ENCODE data around the gene SBNO2. TPM values are rescaled to one million over a fixed set of nuclear protein-coding genes. Genes with fewer than 3 reads are reported as not detected.
A peak's percentile ranks its signal among the peaks of the same experiment; 100 is the strongest.

Gene SBNO2
- total RNA-seq, 2 donors from 2014 or later, result 58.6 to 71.9 TPM

- intact Hi-C loops (cut with DNase I, micrococcal nuclease), result no loop called here
Measured at GRCh38 chr19:1089126-1089771, 84.8 kb downstream of the SBNO2 start.

DNA sequence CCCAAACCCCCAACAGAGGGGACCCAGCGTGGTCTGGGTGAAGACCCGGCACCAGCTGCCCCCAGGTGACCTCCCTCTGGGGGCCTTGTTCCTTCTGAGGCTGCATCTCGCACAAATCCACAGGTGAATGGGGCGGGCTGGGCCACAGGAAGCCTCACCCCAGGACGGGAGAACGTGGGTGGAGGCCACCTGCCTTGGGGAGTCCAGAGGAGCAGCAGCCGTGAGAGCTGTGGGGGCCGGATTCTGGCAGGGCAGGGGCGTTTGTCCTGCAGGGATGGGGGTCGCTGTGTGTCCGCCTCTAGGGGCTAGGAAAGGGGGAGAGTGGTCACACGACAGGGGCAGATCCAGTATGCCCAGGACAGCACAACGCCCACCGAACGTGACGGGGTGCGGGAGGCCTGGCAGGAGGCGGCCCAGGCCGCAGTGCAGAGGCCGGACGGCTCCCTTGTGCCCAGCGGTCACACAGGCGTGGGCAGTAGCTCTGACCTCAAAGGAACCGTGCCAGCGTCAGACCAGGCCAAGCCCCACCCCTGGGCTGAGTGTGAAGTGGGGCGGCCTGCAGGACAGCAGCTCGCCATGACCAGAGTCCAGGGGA lies 85.6 kb downstream of the SBNO2 start:
- intact Hi-C loops (cut with DNase I, micrococcal nuclease), result no loop called here
- ATAC-seq (peak; percentile 8), DNase-seq (no peak)

More at GRCh38 chr19:1089126-1089771, 84.8 kb downstream of the SBNO2 start:
- ATAC-seq, result no peak
- DNase-seq, result no peak

DNA sequence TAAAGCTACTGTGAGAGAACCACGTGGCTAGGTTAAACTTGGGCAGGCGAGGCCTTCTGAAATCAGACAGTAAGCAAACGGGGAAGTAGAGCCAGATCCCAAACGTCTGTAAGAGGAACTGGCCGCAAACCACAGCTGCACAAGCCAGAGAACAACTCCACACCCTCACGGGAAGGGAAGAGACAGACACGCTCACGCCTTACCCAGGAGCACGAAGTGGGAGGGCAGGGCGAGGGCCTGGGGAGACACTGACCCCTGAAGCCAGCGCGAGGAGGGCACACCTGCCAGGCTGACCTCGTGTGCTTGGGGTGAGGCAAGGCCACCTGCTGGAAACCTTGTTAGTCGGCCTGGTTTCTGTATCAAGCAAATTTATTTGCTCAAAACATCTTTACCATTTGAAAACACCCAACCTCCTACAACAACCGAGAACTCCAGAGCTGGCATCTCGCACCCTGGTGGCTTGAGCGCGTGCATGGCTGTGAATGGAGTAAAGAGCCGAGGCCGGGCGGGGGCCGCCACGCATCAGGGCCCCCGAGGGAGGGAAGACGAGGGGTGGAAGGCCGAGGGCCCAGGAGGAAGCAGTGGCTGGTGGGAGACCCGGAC lies 86.2 kb downstream of the SBNO2 start:
- intact Hi-C loops (cut with DNase I, micrococcal nuclease), result no loop called here
- DNase-seq (no peak), ATAC-seq (peak; percentile 20)

- intact Hi-C loops (cut with DNase I, micrococcal nuclease), result no loop called here
- ATAC-seq (no peak), DNase-seq (no peak)
Measured at GRCh38 chr19:1086613-1087012, 87.5 kb downstream of the SBNO2 start.

DNA sequence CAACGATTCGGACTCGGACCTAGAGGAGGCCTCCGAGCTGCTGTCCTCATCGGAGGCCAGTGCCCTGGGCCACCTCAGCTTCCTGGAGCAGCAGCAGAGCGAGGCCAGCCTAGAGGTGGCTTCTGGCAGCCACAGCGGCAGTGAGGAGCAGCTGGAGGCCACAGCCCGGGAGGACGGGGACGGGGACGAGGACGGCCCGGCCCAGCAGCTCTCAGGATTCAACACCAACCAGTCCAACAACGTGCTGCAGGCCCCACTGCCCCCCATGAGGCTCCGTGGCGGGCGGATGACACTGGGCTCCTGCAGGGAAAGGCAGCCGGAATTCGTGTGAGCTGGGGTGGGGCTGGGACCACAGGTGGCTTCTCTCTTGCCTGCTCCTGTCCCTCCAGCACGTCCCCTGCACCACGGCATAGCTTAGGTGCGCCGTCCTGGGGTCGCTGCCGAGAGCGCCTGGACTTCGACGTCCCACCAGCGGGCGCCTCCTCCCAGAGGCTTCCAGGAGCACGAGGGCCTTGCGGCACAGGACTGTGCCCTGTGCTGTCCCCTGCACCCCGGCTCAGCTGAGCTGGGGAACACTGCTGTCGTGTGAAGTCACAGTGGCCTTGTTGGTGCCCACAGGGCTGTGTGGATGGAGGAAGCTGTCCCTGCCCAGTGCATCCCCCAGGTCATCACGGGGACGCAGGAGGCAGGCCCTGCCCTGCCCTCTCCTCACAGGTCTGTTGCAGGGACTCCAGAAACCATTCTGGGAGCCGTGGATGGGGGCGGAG lies 88.2 kb downstream of the SBNO2 start:
- DNase-seq (no peak), ATAC-seq (no peak)
- intact Hi-C loops (cut with DNase I, micrococcal nuclease), result no loop called here

GRCh38 chr19:1085053-1085658 lies 88.9 kb downstream of the SBNO2 start:
- intact Hi-C loops (cut with DNase I, micrococcal nuclease), result no loop called here
- DNase-seq (no peak), ATAC-seq (no peak)

DNA sequence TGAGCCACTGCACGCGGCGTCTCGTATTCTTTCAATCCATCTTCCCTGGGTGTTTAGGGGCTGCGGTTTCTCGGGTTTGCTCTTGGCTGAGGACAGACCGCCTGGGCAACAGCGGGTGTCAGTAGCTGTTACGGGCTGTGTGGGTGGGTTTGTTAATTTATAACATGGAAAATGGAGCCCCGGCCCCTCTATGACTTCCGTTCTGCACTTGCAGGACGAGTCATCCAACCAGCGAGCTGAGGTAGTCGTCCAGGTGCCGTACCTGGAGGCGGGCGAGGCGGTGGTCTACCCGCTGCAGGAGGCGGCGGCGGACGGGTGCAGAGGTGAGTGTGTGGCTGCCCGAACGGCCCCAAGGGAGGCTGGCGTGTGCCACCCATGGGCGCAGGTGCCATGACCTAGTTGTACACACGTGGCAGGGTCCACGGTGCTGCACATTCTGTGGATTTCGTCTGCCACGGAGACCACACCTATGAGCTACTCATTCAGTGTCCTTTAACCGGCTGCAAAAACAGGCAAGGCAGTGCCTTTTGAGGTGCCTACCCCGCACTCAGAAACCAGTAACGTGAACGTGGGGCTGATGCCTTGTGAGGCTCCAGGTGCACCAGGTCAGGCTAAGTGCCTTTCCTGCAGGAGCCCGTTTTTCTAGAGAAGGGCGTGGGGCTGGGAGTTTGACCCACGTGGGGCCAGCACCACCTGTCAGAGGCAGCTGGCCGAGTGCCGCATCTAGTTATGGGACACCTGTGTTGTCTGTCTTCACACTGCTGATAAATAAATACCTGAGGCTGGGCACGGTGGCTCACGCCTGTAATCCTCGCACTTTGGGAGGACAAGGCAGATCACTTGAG lies 89.8 kb downstream of the SBNO2 start:
- DNase-seq (peak; percentile 42 to 56), ATAC-seq (no peak)
- intact Hi-C loops (cut with DNase I, micrococcal nuclease), result no loop called here

DNA sequence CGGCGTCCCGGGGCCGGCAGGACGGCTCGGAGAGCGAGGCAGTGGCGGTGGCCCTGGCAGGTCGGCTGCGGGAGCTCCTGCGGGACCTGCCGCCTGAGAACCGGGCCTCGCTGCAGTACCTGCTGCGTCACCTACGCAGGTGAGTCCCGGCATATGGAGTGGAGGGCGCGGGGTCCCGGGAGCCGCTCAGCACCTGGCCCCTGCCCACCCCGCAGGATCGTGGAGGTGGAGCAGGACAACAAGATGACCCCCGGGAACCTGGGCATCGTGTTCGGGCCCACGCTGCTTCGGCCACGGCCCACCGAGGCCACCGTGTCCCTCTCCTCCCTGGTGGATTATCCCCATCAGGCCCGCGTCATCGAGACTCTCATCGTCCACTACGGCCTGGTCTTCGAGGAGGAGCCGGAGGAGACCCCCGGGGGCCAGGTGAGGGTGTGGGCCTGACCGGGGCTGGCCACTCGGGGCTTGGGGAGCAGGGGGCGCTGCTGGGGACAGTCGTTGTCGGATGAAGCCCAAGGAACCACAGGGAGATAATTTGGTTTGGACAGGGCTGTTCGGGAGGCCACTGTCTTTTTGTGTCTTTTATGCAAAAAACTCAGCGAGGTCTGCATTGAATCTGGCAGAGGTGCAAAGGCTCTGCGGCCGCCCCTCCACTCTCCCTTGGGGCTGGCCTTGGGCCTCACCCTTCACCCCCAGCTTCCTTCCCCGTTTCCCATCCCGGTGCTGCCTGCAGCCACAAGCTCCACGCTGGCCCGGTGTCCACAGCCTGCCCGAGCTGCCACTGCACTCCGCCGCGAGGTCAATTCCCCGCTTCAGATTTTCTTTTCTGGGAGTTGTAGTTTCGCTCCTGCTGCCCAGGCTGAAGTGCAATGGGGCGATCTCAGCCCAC lies 90.9 kb downstream of the SBNO2 start:
- ATAC-seq, result no peak
- peak in 1 of 2 donors; percentile 47 for DNase-seq
- intact Hi-C loops (cut with DNase I, micrococcal nuclease), result no loop called here

DNA sequence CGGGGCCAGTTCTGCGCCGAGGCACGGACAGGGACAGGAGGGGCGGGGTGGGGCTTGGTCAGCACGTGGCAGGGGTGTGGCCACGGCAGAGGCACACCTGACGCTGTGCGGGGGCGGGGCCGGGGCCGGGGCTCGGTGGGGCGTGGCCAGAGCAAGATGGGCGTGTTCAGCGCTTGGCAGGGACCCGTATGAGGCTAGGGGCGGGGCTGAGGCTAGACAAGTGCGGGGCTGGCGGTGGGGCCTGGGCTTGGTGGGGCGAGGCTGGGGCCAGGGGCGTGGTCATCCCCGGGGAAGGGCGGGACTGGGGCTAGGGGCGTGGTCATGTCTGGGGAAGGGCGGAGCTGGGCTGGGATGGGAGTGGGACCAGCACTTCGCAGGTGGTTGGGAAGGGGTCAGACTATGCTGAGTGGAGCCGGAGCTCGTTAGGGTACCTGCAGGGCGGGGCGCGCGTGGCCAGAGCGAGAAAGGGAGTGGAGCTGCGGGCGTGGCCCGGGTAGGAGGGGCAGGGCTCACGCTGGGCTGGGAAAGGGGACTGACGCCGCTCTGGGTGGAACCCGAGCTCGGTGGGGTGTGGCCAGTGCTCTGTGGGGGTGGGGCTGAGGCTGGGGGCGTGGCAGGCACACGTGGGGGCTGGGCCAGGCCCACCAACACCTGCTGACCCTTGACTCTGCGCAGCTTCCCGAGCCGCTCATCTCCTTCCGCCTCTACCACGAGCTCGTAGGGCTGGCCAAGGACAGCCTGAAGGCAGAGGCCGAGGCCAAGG lies 91.7 kb downstream of the SBNO2 start:
- intact Hi-C loops (cut with DNase I, micrococcal nuclease), result no loop called here
- ATAC-seq (peak; percentile 80), DNase-seq (peak; percentile 95 to 96)

- peak in 1 of 2 donors; percentile 33 for DNase-seq
- intact Hi-C loops (cut with DNase I, micrococcal nuclease), result no loop called here
- ATAC-seq, result no peak
Measured at GRCh38 chr19:1081301-1082164, 92.5 kb downstream of the SBNO2 start.

DNA sequence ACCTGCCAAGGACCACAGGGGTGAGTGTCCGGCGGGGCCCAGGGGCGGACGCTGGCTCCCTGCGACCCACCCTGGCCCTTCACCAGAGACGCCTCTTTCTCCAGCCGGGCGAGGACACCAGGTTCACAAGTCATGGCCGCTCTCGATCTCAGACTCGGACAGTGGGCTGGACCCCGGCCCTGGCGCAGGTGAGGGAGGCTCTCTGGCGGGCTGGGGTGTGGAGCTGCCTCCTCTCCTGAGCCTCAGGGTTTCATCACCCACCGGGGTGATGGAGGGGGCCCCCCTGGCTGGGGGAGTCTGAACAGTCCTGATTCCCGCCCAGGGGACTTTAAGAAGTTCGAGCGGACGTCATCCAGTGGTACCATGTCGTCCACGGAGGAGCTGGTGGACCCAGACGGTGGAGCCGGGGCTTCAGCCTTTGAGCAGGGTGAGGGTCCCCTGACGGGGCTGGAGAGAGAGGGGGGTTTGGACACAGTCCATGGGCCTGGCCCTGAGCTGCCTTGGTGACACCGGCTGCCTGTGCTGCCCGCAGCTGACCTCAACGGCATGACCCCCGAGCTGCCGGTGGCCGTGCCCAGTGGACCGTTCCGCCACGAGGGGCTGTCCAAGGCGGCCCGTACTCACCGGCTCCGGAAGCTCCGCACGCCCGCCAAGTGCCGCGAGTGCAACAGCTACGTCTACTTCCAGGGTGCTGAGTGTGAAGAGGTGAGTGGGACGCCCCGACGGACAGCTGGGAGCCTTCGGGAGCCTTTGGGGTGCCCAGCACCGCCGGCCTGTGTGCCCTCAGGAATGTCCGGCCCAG lies 93.5 kb downstream of the SBNO2 start:
- no peak for ATAC-seq
- peak in 1 of 2 donors; percentile 47 for DNase-seq
- intact Hi-C loops (cut with DNase I, micrococcal nuclease), result no loop called here

- intact Hi-C loops (cut with DNase I, micrococcal nuclease), result no loop called here
- ATAC-seq (no peak), DNase-seq (peak; percentile 44 to 52)
Measured at GRCh38 chr19:1079566-1080111, 94.4 kb downstream of the SBNO2 start.

DNA sequence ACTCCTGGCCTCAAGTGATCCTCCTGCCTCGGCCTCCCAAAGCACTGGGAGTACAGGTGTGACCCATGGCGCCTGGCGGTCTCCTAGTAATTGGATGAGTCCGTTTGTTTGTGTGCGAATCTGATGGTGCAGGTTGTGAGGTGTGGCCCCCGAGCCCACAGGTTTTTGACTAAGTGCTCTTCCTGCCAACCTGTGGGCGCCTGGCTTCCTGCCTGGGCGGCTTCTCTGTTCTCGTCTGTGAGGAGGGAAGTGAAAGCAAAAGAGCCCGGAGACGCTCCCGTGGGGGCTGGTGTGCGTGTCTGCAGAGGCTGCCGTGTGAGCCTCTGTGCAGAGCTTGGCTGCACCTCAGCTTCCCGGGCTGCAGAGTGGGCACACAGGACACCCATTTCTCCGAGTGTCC lies 97.1 kb downstream of the SBNO2 start:
- DNase-seq (peak; percentile 85 to 87), ATAC-seq (peak; percentile 52)
- intact Hi-C loops (cut with DNase I, micrococcal nuclease), result no loop called here

DNA sequence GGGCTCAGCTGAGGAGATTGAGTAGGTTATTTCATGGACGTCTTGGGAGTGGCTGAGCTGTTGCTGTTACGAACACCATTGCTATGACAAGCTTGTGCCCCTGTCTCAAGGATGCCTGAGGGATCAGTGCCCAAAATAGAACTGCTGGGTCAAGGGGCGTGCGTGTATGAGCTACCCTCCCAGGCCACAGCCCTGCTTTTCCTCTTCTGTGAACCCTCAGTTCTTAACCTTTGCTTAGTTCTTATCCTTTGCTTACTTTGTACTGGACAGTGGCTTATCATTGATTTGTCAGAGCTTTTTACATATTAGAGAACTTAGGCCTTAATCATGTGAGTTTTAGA lies 98.1 kb downstream of the SBNO2 start:
- ATAC-seq (no peak), DNase-seq (no peak)
- intact Hi-C loops (cut with DNase I, micrococcal nuclease), result no loop called here

Measured in left colon (tissue), 2 donors.